ENCODE data around the gene ORM2. TPM values are rescaled to one million over a fixed set of nuclear protein-coding genes. Genes with fewer than 3 reads are reported as not detected.
"Not testable (repeated sequence)": the region's sequence is repeated elsewhere in the genome, so short reads cannot be mapped to it uniquely, and the experiment has no call there.

Gene ORM2
- polyA plus RNA-seq, 3 donors: 0.30 to 0.33 TPM; not detected in 1

GRCh38 chr9:114319147-114319546 is 10.5 kb upstream of the ORM2 start:
- no peaks in the 10 kb centered on the region for H4K20me1 ChIP-seq (ENCODE audit: insufficient read depth, low read length)
- intact Hi-C loops (cut with micrococcal nuclease): no loop called here
- no peaks in the 10 kb centered on the region for H3K27me3 ChIP-seq (ENCODE audit: control insufficient read depth in 2 of 2, insufficient read depth in 2 of 2, low read length in 2 of 2)
- TF ChIP-seq, protein P1, sequence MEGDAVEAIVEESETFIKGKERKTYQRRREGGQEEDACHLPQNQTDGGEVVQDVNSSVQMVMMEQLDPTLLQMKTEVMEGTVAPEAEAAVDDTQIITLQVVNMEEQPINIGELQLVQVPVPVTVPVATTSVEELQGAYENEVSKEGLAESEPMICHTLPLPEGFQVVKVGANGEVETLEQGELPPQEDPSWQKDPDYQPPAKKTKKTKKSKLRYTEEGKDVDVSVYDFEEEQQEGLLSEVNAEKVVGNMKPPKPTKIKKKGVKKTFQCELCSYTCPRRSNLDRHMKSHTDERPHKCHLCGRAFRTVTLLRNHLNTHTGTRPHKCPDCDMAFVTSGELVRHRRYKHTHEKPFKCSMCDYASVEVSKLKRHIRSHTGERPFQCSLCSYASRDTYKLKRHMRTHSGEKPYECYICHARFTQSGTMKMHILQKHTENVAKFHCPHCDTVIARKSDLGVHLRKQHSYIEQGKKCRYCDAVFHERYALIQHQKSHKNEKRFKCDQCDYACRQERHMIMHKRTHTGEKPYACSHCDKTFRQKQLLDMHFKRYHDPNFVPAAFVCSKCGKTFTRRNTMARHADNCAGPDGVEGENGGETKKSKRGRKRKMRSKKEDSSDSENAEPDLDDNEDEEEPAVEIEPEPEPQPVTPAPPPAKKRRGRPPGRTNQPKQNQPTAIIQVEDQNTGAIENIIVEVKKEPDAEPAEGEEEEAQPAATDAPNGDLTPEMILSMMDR (IDR thresholded peaks at IDR 0.05): no peak
- Mint-ChIP-seq H3K9me3 (peaks cover 0 to 6% (median 1%) of the 10 kb centered on the region in 7 donors), H3K36me3 (no peaks in the 10 kb centered on the region), H3K27me3 (ENCODE audit: low read depth in 3 of 3) (peaks cover 0 to 7% (median 2%) of the 10 kb centered on the region in 3 donors), H3K27ac (peak overlapping the region in 1 of 7 donors; percentile 52), H3K4me1 (peaks cover 34% of the 10 kb centered on the region), H3K4me3 (no peak overlapping the region)
- peaks cover 36 to 39% of the 10 kb centered on the region in 2 donors for H3K4me1 ChIP-seq (ENCODE audit: control insufficient read depth in 1 of 2, insufficient read depth in 2 of 2, low read length in 2 of 2)
- no peak overlapping the region for H2AFZ ChIP-seq (ENCODE audit: insufficient read depth, low read depth, low read length, poor library complexity, severe bottlenecking)
- 81% methylated on average over 2 of the region's 3 CpGs for WGBS (ENCODE audit: insufficient coverage)
- H3K79me2 ChIP-seq (ENCODE audit: insufficient read depth, low read length): no peaks in the 10 kb centered on the region
- H3K4me3 ChIP-seq (replicated peaks in 1 of 3; ENCODE audit: low read depth in 2 of 3, low read length in 3 of 3): no peak overlapping the region
- DNase-seq: peak in 1 of 3 donors; percentile 1
- no peak overlapping the region for H3K9ac ChIP-seq (ENCODE audit: insufficient read depth, low read length, poor library complexity, severe bottlenecking)
- no peak overlapping the region for H3K4me2 ChIP-seq (replicated peaks; ENCODE audit: extremely low read depth, low read length, poor library complexity, severe bottlenecking)
- no peak overlapping the region for H3K27ac ChIP-seq (ENCODE audit: low read depth in 1 of 2, low read length in 2 of 2)
- no peaks in the 10 kb centered on the region for H3K36me3 ChIP-seq (replicated peaks in 1 of 2; ENCODE audit: control insufficient read depth in 1 of 2, insufficient read depth in 2 of 2, low read length in 2 of 2)
- no peaks in the 10 kb centered on the region for H3K9me3 ChIP-seq (replicated peaks in 1 of 2; ENCODE audit: control insufficient read depth in 1 of 2, insufficient read depth in 1 of 2, low read length in 2 of 2)

DNA sequence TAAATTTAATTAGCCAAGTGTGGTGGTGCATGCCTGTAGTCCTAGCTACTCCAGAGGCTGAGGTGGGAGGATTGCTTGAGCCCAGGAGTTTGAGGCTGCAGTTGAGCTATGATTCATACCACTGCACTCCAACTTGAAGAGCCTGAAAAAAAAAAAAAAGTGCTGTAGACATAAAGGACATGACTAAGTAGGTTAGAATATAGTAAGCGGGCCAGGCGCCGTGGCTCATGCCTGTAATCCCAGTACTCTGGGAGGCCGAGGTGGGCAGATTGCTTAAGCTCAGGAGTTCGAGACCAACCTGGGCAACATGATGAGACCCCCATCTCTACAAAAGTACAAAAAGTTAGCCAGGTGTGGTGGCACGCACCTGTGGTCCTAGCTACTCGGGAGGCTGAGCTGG is 9.0 kb upstream of the ORM2 start:
- H3K9me3 ChIP-seq (replicated peaks in 1 of 2; ENCODE audit: control insufficient read depth in 1 of 2, insufficient read depth in 1 of 2, low read length in 2 of 2); H3K36me3 Mint-ChIP-seq; intact Hi-C loops (cut with micrococcal nuclease); H4K20me1 ChIP-seq (ENCODE audit: insufficient read depth, low read length); H3K4me3 ChIP-seq (replicated peaks in 1 of 3; ENCODE audit: low read depth in 2 of 3, low read length in 3 of 3); H3K4me2 ChIP-seq (replicated peaks; ENCODE audit: extremely low read depth, low read length, poor library complexity, severe bottlenecking); H2AFZ ChIP-seq (ENCODE audit: insufficient read depth, low read depth, low read length, poor library complexity, severe bottlenecking); H3K9me3 Mint-ChIP-seq; DNase-seq; H3K9ac ChIP-seq (ENCODE audit: insufficient read depth, low read length, poor library complexity, severe bottlenecking); H3K27ac Mint-ChIP-seq; H3K27me3 Mint-ChIP-seq (ENCODE audit: low read depth in 3 of 3); H3K36me3 ChIP-seq (replicated peaks in 1 of 2; ENCODE audit: control insufficient read depth in 1 of 2, insufficient read depth in 2 of 2, low read length in 2 of 2); H3K79me2 ChIP-seq (ENCODE audit: insufficient read depth, low read length); H3K27me3 ChIP-seq (ENCODE audit: control insufficient read depth in 2 of 2, insufficient read depth in 2 of 2, low read length in 2 of 2); H3K4me3 Mint-ChIP-seq; H3K27ac ChIP-seq (ENCODE audit: low read depth in 1 of 2, low read length in 2 of 2): not testable (repeated sequence)
- H3K4me1 Mint-ChIP-seq: peaks cover 26% of the 10 kb centered on the region
- 100% methylated on average over 3 of the region's 7 CpGs for WGBS (ENCODE audit: insufficient coverage)
- peaks cover 27 to 29% of the 10 kb centered on the region in 2 donors for H3K4me1 ChIP-seq (ENCODE audit: control insufficient read depth in 1 of 2, insufficient read depth in 2 of 2, low read length in 2 of 2)

Measured in CD14-positive monocyte (primary cell).